ENCODE measurements around the gene PIAS2. TPM values are rescaled to one million over a fixed set of nuclear protein-coding genes. Genes with fewer than 3 reads are reported as not detected.

The PIAS2 gene
- total and polyA plus RNA-seq, 9 of the 15 experiments (the other 6 are each of a cell fraction or from before 2014, with no cell fraction given): 2.9 to 23.9 (median 12.0) TPM

GRCh38 chr18:46759890-46760289, 157.4 kb downstream of the PIAS2 start:
- ChIA-PET POLR2A (interaction anchor here (0.6 kb wide), 1 partner anchor 985 kb away, joined by 3 read pairs; no protein-coding TSS in a partner anchor), CTCF (ENCODE audit: low intra/inter-chr PET ratio) (interaction anchor here (0.6 kb wide), 1 partner anchor 10 kb away, joined by 3 read pairs; no protein-coding TSS in a partner anchor)
- TF ChIP-seq ELK3 (CRISPR knock-in tag; IDR thresholded peaks at IDR 0.05): no peak
- no peak for TF ChIP-seq EZH2 (IDR thresholded peaks at IDR 0.05; ENCODE audit: borderline replicate concordance, low read depth, low read length)
- no peak for TF ChIP-seq SP1 (CRISPR knock-in tag; IDR thresholded peaks at IDR 0.05)
- TF ChIP-seq, protein P1, sequence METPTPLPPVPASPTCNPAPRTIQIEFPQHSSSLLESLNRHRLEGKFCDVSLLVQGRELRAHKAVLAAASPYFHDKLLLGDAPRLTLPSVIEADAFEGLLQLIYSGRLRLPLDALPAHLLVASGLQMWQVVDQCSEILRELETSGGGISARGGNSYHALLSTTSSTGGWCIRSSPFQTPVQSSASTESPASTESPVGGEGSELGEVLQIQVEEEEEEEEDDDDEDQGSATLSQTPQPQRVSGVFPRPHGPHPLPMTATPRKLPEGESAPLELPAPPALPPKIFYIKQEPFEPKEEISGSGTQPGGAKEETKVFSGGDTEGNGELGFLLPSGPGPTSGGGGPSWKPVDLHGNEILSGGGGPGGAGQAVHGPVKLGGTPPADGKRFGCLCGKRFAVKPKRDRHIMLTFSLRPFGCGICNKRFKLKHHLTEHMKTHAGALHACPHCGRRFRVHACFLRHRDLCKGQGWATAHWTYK (CRISPR knock-in tag; IDR thresholded peaks at IDR 0.05): no peak
- no peak for TF ChIP-seq RUNX1 (IDR thresholded peaks at IDR 0.05; ENCODE audit: low read depth)
- TF ChIP-seq, protein P2, sequence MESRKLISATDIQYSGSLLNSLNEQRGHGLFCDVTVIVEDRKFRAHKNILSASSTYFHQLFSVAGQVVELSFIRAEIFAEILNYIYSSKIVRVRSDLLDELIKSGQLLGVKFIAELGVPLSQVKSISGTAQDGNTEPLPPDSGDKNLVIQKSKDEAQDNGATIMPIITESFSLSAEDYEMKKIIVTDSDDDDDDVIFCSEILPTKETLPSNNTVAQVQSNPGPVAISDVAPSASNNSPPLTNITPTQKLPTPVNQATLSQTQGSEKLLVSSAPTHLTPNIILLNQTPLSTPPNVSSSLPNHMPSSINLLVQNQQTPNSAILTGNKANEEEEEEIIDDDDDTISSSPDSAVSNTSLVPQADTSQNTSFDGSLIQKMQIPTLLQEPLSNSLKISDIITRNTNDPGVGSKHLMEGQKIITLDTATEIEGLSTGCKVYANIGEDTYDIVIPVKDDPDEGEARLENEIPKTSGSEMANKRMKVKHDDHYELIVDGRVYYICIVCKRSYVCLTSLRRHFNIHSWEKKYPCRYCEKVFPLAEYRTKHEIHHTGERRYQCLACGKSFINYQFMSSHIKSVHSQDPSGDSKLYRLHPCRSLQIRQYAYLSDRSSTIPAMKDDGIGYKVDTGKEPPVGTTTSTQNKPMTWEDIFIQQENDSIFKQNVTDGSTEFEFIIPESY (CRISPR knock-in tag; IDR thresholded peaks at IDR 0.05): no peak
- TF ChIP-seq NFATC3 (IDR thresholded peaks at IDR 0.05): no peak
- TF ChIP-seq, protein P3, sequence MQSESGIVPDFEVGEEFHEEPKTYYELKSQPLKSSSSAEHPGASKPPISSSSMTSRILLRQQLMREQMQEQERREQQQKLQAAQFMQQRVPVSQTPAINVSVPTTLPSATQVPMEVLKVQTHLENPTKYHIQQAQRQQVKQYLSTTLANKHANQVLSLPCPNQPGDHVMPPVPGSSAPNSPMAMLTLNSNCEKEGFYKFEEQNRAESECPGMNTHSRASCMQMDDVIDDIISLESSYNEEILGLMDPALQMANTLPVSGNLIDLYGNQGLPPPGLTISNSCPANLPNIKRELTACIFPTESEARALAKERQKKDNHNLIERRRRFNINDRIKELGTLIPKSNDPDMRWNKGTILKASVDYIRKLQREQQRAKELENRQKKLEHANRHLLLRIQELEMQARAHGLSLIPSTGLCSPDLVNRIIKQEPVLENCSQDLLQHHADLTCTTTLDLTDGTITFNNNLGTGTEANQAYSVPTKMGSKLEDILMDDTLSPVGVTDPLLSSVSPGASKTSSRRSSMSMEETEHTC (IDR thresholded peaks at IDR 0.05): no peak
- TF ChIP-seq PHTF2 (CRISPR knock-in tag; IDR thresholded peaks at IDR 0.05): no peak
- TF ChIP-seq KDM5B (IDR thresholded peaks at IDR 0.05; ENCODE audit: insufficient replicate concordance, low read depth, low read length): no peak
- TF ChIP-seq ZZZ3 (IDR thresholded peaks at IDR 0.05): no peak
- TF ChIP-seq CBX1 (IDR thresholded peaks at IDR 0.05; ENCODE audit: low read depth): no peak
- no peak for TF ChIP-seq ZNF140 (CRISPR knock-in tag; IDR thresholded peaks at IDR 0.05)
- no peak for TF ChIP-seq PURB (CRISPR knock-in tag; IDR thresholded peaks at IDR 0.05; ENCODE audit: low read depth)
- no peak for TF ChIP-seq ZNF217 (CRISPR knock-in tag; IDR thresholded peaks at IDR 0.05)
- in situ Hi-C loops (cut with MboI) (loop anchor here (10.0 kb wide), 1 partner anchor 265 kb away; no protein-coding TSS in a partner anchor), intact Hi-C loops (cut with micrococcal nuclease) (no loop called here)
- ATAC-seq: no peak
- Histone ChIP-seq H3K27ac (ENCODE audit: extremely low read depth, low read depth, low read length) (no peak overlapping the region), H3K9me3 (replicated peaks; ENCODE audit: control insufficient read depth, insufficient read depth, low read depth, low read length) (no peaks in the 10 kb centered on the region), H3K27me3 (ENCODE audit: control insufficient read depth in 2 of 2, insufficient read depth in 2 of 2, low read length in 2 of 2) (peaks cover 0 to 17% of the 10 kb centered on the region in 2 experiments; a peak in 3 of 5 replicates), H3K9ac (ENCODE audit: insufficient read depth in 1 of 2, low read depth in 2 of 2, low read length in 2 of 2) (no peak overlapping the region), H4K20me1 (replicated peaks; ENCODE audit: control insufficient read depth, insufficient read depth, low read length) (no peaks in the 10 kb centered on the region), H3K4me3 (no peak overlapping the region), H3K4me2 (ENCODE audit: insufficient read depth, low read length) (no peak overlapping the region), H2AFZ (ENCODE audit: low read depth, low read length) (no peak overlapping the region), H3K79me2 (ENCODE audit: control insufficient read depth, insufficient read depth, low read length) (no peaks in the 10 kb centered on the region), H3K9me1 (ENCODE audit: control insufficient read depth, insufficient read depth, low read length) (no peaks in the 10 kb centered on the region), H3K4me1 (replicated peaks in 1 of 2; ENCODE audit: control insufficient read depth in 2 of 2, insufficient read depth in 2 of 2, low read length in 2 of 2) (peaks cover 0 to 4% of the 10 kb centered on the region in 2 experiments; a peak in 1 of 5 replicates), H3K36me3 (ENCODE audit: control insufficient read depth, insufficient read depth, low read length) (no peaks in the 10 kb centered on the region)
- BruUV-seq (replicated peaks): no TSS peak
- WGBS (ENCODE audit: insufficient coverage, low coverage, missing lambda C conversion rate): 0% methylated on average over 6 of the region's 6 CpGs
- DNase-seq (ENCODE audit: extremely low read depth in 1 of 4, low spot score in 3 of 4): no peak
- FAIRE-seq: no peak
